ENCODE measurements around the gene RASD1.

DNA sequence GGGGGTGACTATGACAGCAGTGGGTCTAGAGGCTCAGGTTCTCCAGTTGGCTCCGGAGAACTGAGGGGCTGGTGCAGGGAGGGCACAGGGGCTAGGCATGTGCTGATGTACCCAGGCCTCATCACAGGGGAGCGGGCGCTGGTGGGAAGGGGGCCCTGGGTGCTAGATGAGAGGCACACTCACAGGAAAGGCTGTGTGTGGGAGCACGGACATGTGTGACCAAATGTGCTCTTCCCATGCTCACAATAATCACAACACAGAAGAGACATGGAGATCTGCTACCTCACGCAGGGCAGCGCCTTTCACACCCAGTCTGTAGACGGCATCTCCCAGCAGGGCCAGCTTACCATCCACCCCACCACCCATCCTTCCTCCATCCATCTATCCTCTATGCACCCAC lies 17.4 kb upstream of the RASD1 start:
- TF ChIP-seq, protein P1, sequence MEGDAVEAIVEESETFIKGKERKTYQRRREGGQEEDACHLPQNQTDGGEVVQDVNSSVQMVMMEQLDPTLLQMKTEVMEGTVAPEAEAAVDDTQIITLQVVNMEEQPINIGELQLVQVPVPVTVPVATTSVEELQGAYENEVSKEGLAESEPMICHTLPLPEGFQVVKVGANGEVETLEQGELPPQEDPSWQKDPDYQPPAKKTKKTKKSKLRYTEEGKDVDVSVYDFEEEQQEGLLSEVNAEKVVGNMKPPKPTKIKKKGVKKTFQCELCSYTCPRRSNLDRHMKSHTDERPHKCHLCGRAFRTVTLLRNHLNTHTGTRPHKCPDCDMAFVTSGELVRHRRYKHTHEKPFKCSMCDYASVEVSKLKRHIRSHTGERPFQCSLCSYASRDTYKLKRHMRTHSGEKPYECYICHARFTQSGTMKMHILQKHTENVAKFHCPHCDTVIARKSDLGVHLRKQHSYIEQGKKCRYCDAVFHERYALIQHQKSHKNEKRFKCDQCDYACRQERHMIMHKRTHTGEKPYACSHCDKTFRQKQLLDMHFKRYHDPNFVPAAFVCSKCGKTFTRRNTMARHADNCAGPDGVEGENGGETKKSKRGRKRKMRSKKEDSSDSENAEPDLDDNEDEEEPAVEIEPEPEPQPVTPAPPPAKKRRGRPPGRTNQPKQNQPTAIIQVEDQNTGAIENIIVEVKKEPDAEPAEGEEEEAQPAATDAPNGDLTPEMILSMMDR (IDR thresholded peaks at IDR 0.05), result no peak
- TF ChIP-seq POLR2A (IDR thresholded peaks at IDR 0.05), result no peak

Data from lower leg skin (tissue), 3 donors.